HL-60 (cell line): ENCODE measurements around the gene MUC20.

Experiments used
- CTCF ChIP-seq: IDR thresholded peaks from one replicate; pipeline ENCODE4 v1.5.1; 2011; ENCODE audit warnings: low read length, control low read depth, inconsistent platforms; ENCODE audit not compliant: insufficient read depth
- SPI1 ChIP-seq: IDR thresholded peaks from 2 replicates; pipeline ENCODE4 v1.6.1; 2012; ENCODE audit warnings: low read depth, mild to moderate bottlenecking, borderline replicate concordance

- TF ChIP-seq CTCF (no peak), SPI1 (no peak)
These were observed 11.9 kb upstream of the MUC20 start for GRCh38 chr3:195708626-195709481.
